ENCODE data around the gene CLTA. TPM values are rescaled to one million over a fixed set of nuclear protein-coding genes. Genes with fewer than 3 reads are reported as not detected.

Gene CLTA
- polyA plus RNA-seq, 1 donor (not counting 4 experiments of a cell fraction or from before 2014, with no cell fraction given): 325 TPM

- DNase-seq (ENCODE audit: low read depth, low spot score) (no peak), FAIRE-seq (no peak)
- no peak overlapping the region for H3K4me3 ChIP-seq (ENCODE audit: control insufficient read depth in 2 of 3, extremely low read depth in 1 of 3, insufficient read depth in 2 of 3, low read depth in 1 of 3, low read length in 3 of 3)
- no peak overlapping the region for H2AFZ ChIP-seq (ENCODE audit: control insufficient read depth, low read length)
- H3K27ac ChIP-seq (ENCODE audit: control insufficient read depth, insufficient read depth, low read length): no peak overlapping the region
- no peaks in the 10 kb centered on the region for H3K9me1 ChIP-seq (ENCODE audit: control insufficient read depth, extremely low read depth, insufficient read depth, low read length)
- no peaks in the 10 kb centered on the region for H3K9me3 ChIP-seq (ENCODE audit: control insufficient read depth, low read depth, low read length)
- no peaks in the 10 kb centered on the region for H3K36me3 ChIP-seq (ENCODE audit: control insufficient read depth in 2 of 2, extremely low read depth in 1 of 2, insufficient read depth in 2 of 2, low read length in 2 of 2)
- H3K9ac ChIP-seq (ENCODE audit: control insufficient read depth, extremely low read depth, insufficient read depth, low read length): no peak overlapping the region
- H3K27me3 ChIP-seq (ENCODE audit: control insufficient read depth, extremely low read depth, insufficient read depth, low read length): no peaks in the 10 kb centered on the region
- H3K79me2 ChIP-seq (ENCODE audit: control insufficient read depth, insufficient read depth, low read length): peaks cover 12% of the 10 kb centered on the region
- TF ChIP-seq, protein P1, sequence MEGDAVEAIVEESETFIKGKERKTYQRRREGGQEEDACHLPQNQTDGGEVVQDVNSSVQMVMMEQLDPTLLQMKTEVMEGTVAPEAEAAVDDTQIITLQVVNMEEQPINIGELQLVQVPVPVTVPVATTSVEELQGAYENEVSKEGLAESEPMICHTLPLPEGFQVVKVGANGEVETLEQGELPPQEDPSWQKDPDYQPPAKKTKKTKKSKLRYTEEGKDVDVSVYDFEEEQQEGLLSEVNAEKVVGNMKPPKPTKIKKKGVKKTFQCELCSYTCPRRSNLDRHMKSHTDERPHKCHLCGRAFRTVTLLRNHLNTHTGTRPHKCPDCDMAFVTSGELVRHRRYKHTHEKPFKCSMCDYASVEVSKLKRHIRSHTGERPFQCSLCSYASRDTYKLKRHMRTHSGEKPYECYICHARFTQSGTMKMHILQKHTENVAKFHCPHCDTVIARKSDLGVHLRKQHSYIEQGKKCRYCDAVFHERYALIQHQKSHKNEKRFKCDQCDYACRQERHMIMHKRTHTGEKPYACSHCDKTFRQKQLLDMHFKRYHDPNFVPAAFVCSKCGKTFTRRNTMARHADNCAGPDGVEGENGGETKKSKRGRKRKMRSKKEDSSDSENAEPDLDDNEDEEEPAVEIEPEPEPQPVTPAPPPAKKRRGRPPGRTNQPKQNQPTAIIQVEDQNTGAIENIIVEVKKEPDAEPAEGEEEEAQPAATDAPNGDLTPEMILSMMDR (optimal IDR thresholded peaks at IDR 0.05 in 1 of 3, IDR thresholded peaks at IDR 0.05 in 1 of 3, conservative IDR thresholded peaks at IDR 0.05 in 1 of 3; ENCODE audit: extremely low read depth in 1 of 3, insufficient read depth in 2 of 3, low read length in 3 of 3): no peak
- no peak for TF ChIP-seq EZH2 (IDR thresholded peaks at IDR 0.05; ENCODE audit: low read length)
- no peaks in the 10 kb centered on the region for H3K4me1 ChIP-seq (ENCODE audit: control insufficient read depth, extremely low read depth, insufficient read depth, low read length)
- dilution Hi-C loops (cut with MboI; ENCODE audit: extremely low pct_ligation_motif_present, low sequenced_read_pairs): no loop called here
- no peak overlapping the region for H3K4me2 ChIP-seq (ENCODE audit: control insufficient read depth, extremely low read depth, insufficient read depth, low read depth, low read length)
- H4K20me1 ChIP-seq (ENCODE audit: control insufficient read depth, extremely low read depth, insufficient read depth, low read length): no peaks in the 10 kb centered on the region
Measured at GRCh38 chr9:36251428-36251827, 60.7 kb downstream of the CLTA start.

- no peak for FAIRE-seq
- H3K27ac ChIP-seq (ENCODE audit: control insufficient read depth, insufficient read depth, low read length): peak within 1 kb of the TSS; percentile 66
- dilution Hi-C loops (cut with MboI; ENCODE audit: extremely low pct_ligation_motif_present, low sequenced_read_pairs): no loop called here
Measured at GRCh38 chr9:36258208-36258995, 67.7 kb downstream of the CLTA start, which contains the start of gene GNE. Gene GNE, minus strand, starts transcription at chr9:36258448. Its CDS starts 9,093 bp downstream, at chr9:36249355.

More at GRCh38 chr9:36258208-36258995, 67.7 kb downstream of the CLTA start, which contains the start of gene GNE:
- H3K4me3 ChIP-seq (ENCODE audit: control insufficient read depth in 2 of 3, extremely low read depth in 1 of 3, insufficient read depth in 2 of 3, low read depth in 1 of 3, low read length in 3 of 3): peak within 1 kb of the TSS; percentile 77 to 82 (median 79)
- no peaks in the 10 kb centered on the region for H3K9me3 ChIP-seq (ENCODE audit: control insufficient read depth, low read depth, low read length)
- H3K9me1 ChIP-seq (ENCODE audit: control insufficient read depth, extremely low read depth, insufficient read depth, low read length): no peaks in the 10 kb centered on the region
- H3K27me3 ChIP-seq (ENCODE audit: control insufficient read depth, extremely low read depth, insufficient read depth, low read length): no peaks in the 10 kb centered on the region
- DNase-seq (ENCODE audit: low read depth, low spot score): peak; percentile 53
- peak within 1 kb of the TSS; percentile 92 for H3K4me2 ChIP-seq (ENCODE audit: control insufficient read depth, extremely low read depth, insufficient read depth, low read depth, low read length)
- no peaks in the 10 kb centered on the region for H3K36me3 ChIP-seq (ENCODE audit: control insufficient read depth in 2 of 2, extremely low read depth in 1 of 2, insufficient read depth in 2 of 2, low read length in 2 of 2)
- TF ChIP-seq, protein P1 (optimal IDR thresholded peaks at IDR 0.05 in 1 of 3, IDR thresholded peaks at IDR 0.05 in 1 of 3, conservative IDR thresholded peaks at IDR 0.05 in 1 of 3; ENCODE audit: extremely low read depth in 1 of 3, insufficient read depth in 2 of 3, low read length in 3 of 3): no peak
- TF ChIP-seq EZH2 (IDR thresholded peaks at IDR 0.05; ENCODE audit: low read length): no peak
- H3K4me1 ChIP-seq (ENCODE audit: control insufficient read depth, extremely low read depth, insufficient read depth, low read length): peaks cover 2% of the 10 kb centered on the region
- peak within 1 kb of the TSS; percentile 95 for H2AFZ ChIP-seq (ENCODE audit: control insufficient read depth, low read length)
- peaks cover 15% of the 10 kb centered on the region for H3K79me2 ChIP-seq (ENCODE audit: control insufficient read depth, insufficient read depth, low read length)
- peak within 1 kb of the TSS; percentile 81 for H3K9ac ChIP-seq (ENCODE audit: control insufficient read depth, extremely low read depth, insufficient read depth, low read length)
- H4K20me1 ChIP-seq (ENCODE audit: control insufficient read depth, extremely low read depth, insufficient read depth, low read length): no peaks in the 10 kb centered on the region
